GM12872 (cell line): ENCODE measurements around the gene HOXC5.

Source experiments
- TF ChIP-seq, protein P1 (sequence below): IDR thresholded peaks from 3 replicates; pipeline ENCODE4 v1.5.1; 2011; ENCODE audit warnings: low read depth, mild to moderate bottlenecking, low read length, moderate library complexity; ENCODE audit not compliant: insufficient read depth

The HOXC5 gene

DNA sequence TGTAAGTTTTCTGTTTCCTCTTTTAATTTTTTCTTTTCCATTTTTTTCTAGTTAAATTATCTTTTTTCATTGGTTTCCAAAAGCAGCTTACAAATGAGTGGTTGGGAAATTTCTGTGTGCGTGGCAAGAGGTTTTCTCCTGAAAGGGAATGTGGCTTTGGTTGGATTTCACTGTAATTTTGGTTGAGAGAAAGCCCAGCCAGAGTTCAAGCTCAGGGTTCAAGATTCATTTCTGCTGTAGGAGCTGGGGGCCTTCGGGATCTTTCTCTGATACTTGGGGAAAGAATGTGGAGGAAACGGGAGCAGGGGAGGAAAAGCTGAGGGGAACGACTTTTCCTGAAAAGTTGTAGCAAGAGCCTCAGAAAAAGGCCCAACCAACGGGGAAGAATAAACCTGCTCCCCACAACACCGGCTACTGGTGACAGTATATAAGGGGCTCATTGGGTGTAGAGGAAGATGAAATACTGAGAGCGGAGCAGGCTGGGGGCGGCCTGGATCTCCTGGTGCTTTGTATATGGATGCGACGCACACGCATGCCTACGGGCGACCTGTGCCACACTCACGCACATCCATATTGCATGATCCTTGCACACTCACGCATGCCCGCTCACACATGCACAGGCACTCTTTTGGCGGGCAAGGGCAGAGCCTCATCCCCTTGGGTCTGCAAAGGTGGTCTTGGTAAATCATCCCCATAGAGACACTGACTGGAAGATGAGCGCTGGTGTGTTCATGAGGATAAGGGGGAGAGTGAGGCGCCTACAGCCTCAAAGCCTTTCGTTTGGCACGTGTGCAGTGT, 46.0 kb upstream of the HOXC5 start:
- TF ChIP-seq, protein P1, sequence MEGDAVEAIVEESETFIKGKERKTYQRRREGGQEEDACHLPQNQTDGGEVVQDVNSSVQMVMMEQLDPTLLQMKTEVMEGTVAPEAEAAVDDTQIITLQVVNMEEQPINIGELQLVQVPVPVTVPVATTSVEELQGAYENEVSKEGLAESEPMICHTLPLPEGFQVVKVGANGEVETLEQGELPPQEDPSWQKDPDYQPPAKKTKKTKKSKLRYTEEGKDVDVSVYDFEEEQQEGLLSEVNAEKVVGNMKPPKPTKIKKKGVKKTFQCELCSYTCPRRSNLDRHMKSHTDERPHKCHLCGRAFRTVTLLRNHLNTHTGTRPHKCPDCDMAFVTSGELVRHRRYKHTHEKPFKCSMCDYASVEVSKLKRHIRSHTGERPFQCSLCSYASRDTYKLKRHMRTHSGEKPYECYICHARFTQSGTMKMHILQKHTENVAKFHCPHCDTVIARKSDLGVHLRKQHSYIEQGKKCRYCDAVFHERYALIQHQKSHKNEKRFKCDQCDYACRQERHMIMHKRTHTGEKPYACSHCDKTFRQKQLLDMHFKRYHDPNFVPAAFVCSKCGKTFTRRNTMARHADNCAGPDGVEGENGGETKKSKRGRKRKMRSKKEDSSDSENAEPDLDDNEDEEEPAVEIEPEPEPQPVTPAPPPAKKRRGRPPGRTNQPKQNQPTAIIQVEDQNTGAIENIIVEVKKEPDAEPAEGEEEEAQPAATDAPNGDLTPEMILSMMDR = no peak

DNA sequence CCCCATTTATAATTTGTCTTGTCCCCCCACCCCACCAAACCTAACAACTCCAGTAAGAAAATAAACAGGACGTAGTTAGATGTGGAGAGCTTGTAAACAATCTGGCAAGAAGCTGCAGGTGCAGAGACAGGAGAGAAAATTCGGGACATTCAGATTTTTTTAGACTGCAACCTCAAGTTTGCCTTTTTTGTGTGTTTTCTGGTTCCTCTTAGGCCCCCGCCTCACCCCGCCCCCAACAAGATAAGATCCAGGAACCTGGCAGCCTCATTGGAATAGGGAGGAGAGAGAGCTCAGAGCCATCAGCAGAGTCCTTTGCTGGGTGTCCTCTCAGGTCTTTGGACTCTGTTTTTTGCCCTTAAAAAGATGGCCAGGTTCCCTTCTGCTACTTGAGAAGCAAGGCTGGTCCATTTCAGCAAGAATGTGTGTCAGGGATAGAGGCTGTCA, 45.0 kb upstream of the HOXC5 start:
- TF ChIP-seq, protein P1 = no peak

DNA sequence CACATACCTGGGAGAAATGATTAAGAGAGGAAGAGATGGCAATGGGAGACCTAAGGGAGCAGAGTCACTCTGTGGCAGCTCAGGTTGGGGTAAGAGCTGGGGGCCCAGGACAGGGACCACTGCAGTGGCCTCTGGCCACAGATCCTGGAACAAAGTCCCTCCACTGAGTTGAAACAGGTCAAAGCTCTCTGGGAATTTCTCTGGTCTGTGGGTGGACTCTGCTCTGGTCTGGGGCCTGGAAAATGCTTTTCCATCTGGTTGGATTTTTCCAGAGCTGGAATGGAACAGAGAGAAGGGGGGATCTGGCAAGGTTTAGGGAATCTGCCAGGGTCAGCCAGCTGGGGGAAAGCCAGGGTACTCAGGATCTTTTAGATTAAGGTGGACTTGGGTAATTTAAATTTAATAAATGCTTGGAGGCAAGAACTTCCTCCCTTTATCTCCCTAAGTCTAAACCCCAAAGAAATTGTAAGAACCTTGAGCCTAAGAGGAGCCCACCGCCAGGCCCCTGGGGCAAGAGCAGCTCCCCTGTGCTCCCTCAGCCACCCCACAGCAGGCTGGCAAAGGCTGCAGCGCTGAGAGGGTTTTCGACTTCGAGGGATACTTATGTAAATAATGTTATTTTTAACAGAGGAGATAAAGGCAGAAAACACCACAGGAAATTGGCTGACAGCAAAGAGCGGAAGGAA, 44.2 kb upstream of the HOXC5 start:
- TF ChIP-seq, protein P1 = no peak

DNA sequence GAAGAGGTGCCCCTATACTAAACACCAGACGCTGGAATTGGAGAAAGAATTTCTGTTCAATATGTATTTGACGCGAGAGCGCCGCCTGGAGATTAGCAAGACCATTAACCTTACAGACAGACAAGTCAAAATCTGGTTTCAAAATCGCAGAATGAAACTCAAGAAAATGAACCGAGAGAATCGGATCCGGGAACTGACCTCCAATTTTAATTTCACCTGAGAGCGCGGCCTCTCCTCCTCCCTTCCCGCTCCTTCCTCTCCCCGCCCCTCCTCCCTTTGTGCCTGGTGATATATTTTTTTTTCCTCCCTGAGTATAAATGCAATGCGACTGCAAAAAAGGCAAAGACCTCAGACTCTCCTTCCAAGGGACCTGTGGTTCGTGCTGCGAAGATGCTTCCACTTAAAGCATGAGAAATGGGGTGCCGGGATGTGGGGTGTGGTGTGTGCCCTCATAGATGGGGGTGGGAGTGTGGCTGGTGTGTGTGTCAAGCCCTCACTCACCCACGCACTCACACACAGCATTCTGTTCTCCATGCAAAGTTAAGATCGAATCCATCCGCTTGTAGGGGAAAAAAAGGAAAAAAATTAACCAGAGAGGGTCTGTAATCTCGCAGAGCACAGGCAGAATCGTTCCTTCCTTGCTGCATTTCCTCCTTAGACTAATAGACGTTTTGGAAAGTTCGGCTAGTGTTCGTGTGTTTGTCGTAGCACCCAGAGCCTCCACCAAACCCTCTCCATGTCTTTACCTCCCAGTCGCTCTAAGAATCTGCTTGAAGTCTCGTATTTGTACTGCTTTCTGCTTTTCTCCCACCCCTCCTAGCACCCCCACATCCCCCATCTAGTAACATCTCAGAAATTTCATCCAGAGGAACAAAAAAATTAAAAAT, 43.4 kb upstream of the HOXC5 start:
- TF ChIP-seq, protein P1 = peak; percentile 71

DNA sequence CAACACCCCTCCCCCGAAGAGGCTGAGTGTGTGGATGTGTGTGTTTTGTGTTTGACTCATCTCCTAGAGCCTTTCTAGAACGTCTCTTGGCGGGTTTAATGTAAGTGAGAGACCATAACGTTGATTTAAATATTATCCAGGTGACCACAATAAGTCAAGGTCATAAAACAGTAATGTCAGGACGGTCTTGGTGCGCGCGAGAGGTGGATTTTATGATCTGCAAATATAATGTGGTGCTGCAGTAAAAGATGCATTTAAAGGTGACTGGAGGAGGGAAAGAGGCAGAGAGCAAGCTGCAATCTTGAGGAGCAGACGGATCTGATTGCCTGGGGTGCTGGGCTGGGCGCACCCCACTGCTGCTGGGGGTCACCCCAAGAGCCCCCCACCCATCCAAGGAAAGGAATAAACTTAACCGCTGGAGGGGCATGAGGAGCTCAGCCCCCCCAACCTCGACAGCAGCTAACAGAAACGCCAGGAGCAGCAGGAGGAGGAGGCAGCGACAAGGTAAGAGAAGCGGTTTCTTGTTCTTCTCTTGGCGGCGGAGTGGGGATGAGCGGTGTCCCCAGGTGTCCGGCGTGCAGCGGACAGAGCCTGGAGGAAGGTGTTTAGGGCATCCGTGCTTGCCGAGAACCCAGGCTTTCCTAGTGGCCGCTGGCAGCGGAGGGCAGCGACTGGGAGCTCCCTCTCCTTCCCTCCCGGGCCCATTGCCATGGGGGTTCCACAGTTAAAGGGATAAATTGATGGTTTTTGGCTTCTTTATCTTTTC, 42.4 kb upstream of the HOXC5 start:
- TF ChIP-seq, protein P1 = no peak

DNA sequence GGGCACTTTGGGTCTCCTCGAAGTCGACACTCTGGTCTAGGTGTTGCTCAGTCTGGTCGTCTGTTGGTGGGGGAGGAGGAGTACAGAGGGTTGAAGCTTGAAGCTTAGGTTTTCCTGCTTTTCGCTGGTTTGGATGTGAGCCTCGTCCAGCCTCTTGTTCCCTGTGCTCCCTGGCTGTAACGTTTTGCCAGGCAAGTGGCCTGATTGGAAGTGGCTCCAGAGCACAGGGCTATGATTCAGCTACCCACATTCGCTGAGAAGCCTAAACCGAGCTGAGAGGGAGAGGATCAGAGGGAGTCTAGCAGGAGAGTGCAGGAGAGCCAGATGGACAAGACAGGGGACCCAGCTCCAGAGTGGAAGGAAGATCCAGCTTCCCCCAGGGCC, 41.8 kb upstream of the HOXC5 start:
- TF ChIP-seq, protein P1 = no peak
